HG03280 (cell line): ENCODE measurements around the gene SLC2A2.

Experiments used
- ATAC-seq: cut with Tn5 transposase; IDR thresholded peaks from one replicate; pipeline ENCODE4 v1.9.1; 2021; ENCODE audit warnings: mild to moderate bottlenecking, moderate library complexity; ENCODE audit not compliant: unreplicated experiment

Gene SLC2A2

DNA sequence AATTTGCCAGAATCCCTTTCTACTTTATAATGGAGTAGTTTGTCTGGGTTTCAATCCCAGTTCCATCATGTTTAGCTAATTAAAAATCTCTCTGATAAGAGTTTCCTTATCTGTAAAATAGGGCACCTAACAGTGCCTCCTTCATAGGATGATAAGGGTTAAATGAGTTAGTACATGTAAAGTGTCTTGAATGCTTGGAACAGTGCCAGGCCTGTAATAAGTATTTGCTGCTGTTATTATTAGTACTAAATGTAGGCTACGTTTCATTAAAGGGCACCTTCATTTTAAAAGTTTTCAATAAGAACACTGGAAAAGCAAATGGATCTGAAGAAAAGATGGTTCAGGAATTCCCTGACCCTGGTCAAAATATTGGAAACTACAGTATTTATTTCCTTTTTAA is 11.8 kb upstream of the SLC2A2 start:
- no peak for ATAC-seq

DNA sequence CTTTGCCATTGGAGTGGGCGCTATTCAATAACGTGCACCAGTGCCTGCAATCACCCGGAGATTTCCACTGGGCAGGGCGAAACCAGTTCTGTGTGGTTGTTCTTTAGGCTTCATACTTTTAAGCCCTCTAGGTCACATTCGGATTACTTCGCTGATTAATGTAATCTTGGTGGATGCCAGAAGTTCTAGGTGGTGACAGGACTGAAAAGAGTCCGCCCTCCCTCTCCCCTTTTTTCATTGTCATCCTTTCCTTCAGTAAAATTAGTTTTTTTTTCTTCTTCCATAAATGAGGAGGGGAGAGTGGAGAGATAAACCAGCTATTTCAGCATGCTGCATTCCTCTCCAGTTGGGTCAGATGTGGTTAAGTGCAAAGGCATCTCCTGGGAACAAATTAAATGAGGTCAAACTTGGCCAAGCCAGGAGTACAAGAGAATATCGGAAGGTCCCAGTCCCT is 2.3 kb upstream of the SLC2A2 start:
- no peak for ATAC-seq

DNA sequence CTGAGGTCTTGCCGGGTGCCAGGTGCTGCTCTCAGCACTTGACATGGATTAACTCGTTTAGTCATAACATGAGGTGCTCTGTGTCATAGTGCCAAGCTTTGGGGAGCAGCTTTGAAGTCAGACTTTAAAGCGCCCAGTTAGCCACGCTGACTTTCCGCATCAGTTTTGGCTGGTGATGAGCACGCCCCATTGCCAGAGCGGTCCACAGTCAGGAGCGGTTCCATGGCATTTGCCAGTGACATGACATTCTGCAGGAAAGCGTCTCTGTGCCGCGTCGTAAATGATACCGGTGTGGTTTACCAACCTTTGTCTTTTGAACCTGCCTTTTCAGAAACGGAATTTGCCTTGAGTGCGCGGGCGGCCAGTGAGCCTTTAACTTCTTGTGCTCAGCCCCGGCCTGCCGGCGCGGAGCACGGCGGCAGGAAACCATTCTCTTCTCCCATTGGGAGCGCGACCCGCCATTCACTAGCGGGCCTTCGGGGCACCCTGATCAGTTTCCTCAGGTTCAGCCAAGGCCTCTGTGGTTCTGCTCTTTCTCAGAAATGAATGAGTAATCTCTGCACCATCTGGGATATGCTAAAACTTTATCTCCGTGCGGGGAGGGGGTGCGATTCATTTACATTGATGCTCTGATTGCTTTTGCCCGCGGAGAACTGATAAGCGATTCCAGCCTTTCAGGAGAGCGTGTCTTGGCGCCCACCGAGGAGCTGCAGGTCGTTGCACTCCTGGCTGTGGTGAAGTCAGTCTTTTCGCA is 1.7 kb upstream of the SLC2A2 start:
- ATAC-seq: no peak

DNA sequence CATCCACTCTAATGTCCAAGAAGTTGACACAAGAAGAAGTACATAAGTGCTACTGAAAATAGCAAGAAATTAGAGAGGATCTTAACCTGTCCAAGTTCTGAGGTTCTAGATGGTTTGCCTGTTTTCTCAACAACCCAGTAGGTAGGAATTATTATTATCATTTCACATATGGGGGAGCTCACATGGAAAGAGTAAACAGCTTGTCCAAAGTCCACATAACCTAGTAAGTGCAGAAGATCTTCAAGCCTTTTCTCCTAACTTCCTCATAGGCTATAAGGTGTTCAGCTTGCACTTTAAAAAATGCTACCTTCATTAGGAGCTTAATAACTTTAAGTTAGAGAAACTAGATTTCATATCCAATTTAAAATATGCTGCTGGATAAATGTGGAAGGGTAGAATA is 3.0 kb downstream of the SLC2A2 start:
- no peak for ATAC-seq

DNA sequence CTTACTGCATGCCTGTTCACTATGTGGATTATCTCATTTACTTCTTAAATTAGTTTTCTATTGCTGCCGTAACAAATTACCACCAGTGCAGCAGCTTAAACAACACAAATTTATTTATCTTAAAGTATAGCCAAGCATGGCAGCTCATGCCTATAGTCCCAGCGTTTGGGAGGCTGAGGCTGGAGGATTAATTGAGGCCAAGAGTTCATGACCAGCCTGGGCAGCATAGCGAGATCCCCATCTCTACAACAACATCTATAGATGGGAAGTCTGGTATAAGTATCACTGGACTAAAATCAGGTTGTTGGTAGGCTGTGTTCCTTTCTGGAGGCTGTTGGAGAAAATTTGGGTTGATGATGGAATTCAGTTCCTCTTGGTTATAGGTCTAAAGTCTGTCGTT is 5.1 kb downstream of the SLC2A2 start:
- no peak for ATAC-seq

DNA sequence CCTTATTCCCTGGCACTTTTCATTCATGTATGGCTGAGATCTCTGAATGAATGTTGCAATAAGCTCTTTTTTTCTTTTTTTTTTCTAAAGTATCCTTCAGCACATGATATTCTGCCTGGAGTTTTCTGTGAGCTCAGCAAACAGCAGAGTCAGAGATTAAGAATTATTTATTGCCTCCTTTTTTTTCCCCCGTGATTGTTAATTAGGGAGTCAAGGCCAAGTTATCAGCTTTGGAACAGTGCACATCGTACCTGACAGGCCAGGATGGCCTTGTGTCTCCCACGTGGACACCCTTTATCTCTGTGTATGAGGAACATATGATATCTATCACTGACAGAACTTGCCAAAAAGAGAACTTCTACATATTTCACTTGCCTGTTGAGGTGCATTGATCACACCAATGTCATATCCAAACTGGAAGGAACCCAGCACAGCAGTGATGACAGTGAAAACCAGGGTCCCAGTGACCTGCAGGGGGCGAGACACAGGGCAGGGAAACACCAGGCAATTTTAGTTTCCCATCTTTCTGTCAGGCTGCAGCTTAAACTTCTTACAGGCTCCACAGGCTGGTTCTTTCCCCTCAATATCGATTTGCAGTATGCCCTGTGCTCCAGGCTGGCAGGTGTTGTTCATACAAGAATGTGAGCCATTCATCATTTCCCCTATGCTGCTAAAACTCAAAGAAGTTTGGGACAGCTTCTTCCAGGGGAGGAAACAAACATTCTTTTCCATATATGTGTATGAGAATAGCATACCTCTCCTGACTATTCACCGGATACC is 8.2 kb downstream of the SLC2A2 start:
- no peak for ATAC-seq

DNA sequence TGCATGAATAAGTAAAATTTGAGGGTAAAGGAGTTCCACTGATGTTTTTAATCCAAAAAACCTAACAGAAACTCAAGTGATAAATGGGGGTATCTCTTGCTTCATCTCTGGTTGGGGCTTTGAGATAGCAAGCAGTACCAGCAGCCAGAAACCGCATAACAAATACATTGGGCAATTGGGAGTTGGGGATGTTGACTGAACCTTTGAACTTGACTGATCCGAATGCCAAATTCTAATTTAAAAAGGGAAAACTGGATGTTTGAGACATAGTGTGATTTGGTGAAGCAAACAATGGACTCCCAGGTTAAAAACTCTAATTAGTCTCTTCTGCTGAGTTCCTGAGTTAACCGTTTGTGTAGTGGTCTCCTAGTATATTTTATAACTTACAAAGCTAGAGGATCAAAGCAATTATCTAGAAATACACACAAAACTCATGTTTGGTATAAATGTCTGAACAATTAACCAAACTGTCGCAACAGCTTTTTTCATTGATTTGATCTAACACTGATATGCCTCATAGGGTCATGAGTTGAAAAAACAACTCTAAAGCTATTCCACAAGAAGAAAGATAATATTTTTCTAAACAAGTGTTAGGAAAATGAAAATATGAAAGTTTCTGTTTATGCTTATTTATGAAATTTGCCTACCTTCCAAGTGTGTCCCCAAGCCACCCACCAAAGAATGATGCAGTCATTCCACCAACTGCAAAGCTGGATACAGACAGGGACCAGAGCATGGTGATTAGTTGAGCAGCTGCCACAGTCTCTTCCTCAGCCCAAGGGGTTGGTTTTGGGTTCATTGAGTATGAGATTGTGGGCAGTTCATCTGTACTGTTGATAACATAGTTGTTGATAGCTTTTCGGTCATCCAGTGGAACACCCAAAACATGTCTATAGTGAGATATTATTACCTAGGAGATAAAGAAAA is 12.4 kb downstream of the SLC2A2 start:
- no peak for ATAC-seq

DNA sequence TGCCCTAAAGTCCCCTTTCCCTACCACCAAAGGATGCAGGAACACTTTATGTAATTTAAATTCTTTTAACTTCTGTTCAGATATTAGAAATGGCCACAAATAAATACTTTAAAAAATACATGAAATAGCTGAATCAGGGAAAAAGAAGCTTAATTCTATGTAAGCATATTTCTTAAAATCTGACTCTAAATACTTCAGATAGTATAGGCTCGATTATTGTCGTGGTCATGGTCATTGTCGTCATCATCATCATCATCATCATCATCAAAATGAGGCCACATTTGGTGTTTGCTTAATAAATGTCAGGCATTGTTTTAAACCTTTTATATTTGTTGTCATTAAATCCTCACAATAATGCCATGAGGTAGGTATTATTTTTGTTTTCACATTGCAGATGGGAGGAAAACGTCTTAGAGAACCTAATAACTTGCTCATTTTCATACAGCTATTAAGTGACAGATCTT is 14.6 kb downstream of the SLC2A2 start:
- ATAC-seq: no peak

DNA sequence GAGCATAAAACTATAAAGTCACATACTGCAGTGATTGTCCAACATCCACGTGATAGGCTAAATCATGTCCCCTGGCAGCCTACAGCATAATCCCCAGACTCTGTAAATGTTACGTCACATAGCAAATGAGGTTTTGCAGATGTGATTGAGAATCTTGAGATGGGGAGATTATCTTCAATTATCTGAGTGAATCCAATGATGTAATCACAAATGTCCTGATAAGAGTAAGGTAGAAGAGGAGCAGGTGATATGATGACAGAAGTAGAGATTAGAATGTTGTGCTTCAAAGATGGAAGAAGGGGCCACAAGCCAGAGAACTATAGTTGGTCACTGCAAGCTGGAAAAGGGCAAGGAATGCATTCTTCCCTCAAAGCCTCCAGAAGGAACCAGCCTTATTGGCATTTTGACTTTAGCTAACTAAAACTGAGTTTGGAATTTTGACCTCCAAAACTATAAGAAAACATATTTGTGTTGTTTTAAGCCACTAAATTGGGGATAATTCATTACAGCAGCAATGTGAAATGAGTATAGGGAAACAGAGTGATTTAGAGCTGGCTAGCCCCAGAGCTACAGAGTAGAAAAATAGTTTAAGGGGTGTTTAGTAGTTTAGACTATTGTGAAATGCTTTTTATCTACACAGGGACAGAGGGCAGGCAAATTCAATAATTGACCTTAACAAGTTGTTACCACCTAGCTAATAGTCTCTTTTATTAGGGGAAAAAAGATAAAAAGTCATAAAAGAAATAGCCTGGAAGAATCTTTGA is 15.2 kb downstream of the SLC2A2 start:
- ATAC-seq: no peak

DNA sequence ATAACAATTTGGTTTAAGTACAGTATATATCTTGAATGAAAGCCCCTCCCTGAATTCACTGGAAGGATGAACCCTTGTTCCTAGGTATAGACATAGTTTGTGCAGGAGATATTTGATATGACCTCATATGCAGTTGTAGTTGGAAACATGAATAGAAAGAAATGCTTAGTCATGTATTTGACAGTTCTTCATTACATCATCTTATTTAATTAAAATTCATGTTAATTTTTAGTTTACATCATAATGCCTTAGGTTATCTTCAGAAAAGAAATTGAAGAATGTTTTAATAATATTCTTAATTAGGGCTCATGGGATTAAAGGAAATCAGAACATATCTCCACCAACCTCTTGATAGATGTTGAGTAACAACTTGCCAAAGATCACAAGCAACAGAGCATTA is 19.2 kb downstream of the SLC2A2 start:
- ATAC-seq: no peak

DNA sequence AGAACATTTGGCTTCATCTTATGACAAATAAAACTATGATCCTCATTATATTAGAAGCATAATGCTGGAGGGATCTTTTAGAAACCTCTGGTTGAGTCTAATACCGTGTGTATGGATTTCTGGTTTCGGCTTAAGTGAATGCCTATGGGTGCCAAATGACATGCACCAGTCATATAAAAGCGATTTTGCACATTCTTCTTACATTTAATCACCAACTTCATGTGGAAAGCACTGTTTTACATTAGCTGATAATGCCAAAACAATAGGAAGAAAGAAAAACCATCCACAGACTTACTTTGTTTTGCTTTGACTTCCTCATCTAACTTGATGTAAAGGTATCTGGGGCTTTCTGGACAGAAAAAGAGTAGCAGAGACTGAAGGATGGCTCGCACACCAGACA is 20.9 kb downstream of the SLC2A2 start:
- ATAC-seq: no peak

DNA sequence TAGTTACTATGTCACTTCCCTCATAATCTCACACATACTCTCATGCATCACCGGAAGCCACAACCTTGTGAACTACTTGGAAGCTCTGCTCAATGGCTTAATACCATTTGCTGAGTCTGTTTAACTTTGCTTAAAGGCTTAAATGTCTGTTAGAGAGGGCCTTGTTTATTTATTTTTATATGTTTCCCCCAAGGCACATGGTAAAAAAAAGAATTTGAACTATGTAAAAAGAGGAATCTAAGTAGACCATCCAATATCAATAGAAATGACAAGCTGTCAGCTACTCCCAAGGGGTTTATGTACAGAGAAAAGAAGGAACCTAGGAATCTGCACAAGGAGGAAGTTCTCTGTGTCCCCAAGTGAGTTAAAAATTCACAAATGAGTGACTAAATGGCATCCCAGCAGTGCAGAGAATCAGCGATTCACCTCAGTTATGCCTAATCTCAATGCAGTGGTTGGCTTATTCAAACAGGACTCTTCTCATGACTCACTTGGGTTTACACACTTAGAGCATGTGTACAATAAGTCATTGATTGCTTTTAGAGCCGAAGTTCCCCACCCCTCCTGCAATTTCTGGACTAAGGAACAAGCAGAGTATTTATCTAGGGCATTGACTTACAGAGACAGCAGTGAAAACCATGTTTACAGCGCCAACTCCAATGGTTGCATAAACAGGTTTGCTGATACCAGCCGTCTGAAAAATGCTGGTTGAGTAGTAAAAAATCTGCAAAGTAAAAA is 24.4 kb downstream of the SLC2A2 start:
- ATAC-seq: no peak

DNA sequence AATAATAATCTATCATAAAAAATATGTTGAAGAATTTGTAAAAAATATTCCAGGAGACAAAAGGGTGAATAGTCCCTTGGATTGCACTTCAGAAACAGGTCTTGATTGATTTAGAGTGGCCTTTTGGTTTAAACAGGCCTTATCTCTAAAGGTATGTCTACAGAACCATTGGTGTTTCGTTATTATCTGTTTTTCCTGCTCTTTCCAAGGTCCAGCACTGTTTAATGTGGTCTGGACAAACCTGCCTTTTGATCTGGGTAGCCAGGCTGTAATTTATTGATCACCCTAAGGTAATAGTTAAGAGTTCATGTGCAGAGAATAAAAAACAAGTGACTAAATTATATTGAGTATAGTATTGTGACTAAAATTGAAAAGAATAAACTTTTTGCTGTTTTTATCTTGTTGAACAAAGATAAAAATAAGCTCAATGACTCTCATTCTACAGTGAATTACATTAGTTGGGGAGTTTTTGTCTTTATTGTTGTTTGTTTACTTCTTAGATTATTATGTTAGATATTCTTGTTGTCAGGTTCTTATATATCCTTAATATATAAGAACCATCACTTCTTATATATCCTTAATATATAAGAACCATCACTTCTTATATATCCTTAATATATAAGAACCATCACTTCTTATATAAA is 25.1 kb downstream of the SLC2A2 start:
- no peak for ATAC-seq

DNA sequence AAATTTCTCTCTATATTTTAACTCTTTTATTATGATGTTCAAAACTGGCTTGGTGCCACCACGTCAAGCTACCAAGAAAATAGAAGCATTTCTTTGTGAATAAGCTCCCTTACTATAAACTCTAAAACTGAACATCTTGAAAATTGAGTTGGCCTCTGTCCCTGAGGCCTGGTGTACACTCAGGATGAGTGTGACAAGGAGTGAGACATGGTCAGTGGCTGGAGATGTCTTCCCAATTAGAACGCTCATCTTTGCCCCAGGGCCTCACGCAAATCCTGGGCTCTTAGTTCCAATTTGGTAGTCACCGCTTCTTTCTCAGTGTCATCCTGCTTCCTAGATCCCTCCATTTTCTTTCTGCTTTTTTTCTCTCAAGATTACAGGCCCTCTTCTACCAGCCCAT is 26.2 kb downstream of the SLC2A2 start:
- ATAC-seq: no peak

DNA sequence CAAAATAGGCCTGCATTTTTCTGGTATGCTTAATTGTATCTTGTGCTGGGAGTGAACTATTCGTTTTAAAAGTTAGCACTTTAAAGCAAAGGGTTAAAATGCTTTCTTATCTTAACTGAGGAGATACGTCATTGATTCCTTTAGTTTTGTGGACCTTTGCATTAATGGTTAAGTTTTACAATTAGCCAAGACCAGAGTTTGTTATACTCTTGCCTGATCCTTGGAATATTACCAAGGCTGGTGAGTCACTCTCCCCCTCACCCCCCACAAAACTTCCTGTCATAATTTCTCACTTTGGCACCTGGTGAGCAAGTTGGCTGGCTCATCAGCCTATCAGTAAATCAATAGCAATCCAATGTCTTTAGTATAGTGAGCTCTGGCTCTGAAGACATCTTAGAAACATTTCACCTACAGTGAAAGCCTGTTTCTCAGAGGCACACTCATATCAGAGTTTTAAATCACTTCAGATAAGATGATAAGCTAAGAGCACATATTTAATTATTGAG is 26.7 kb downstream of the SLC2A2 start:
- no peak for ATAC-seq

DNA sequence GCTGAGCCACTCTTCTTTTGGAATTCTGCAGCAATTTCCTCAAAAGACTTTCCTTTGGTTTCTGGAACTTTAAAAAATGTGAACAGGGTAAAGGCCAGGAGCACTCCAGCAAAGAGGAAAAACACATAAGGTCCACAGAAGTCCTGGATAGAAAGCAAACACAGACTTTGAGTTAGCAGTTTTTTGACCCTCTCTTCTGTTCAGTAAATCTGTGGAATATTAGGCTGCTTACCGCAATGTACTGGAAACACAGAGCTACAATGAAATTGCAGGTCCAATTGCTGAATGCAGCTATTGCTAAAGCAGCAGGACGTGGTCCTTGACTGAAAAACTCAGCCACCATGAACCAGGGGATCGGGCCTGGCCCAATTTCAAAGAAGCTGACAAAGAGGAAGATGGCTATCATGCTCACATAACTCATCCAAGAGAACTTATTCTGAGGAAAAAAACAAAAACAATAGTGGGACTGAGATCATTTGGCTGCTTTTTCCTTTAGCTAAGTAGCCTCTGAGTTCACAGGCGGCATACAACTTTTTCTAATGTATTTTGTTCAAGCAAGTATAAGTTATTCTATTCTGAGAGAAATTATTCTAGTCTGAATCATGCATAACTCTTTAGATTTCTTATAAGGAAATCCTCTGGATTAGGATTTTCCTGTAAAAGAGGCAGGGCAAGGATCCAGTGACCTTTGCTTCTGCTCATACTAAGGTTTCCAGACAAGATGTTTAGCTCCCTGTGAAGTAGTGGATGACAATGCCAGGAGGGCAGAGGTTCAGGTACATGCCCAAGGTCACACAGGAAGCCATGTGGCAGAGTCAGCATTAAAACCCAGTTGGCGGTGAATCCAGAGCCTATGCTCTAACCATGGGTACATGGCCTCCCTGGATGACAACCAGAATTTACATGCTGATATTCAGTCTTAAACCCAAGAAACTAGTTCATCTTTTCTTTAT is 28.3 kb downstream of the SLC2A2 start:
- ATAC-seq: no peak

DNA sequence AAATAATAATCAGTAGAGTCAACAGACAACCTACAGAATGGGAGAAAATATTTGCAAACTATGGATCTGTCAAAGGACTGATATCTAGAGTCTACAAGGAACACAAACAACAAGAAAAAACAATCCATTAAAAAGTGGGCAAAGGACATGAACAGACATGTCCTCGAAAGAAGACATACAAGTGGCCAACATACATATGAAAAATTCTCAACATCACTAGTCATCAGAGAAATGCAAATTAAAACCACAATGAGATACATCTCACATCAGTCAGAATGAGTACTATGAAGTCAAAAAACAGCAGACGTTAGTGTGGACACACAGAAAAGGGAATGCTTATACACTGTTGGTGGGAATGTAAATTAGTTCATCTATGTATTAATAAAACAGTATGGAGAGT is 33.7 kb downstream of the SLC2A2 start:
- no peak for ATAC-seq

DNA sequence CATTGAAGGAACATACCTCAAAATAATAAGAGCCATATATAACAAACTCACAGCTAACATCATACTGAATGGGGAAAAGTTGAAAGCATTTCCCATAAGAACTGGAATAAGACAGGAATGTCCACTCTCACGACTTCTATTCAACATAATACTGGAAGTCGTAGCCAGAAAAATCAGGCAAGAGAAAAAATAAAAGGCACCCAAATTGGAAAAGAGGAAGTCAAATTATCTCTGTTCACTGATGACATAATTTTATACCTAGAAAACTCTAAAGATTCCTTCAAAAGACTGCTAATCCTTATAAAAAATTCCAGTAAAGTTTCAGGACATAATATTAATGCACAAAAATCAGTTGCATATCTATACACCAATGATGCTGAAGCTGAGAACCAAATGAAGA is 34.9 kb downstream of the SLC2A2 start:
- ATAC-seq: no peak
